8988T (cell line): ENCODE results near the gene SENP3.

Source experiments
- DNase-seq: peaks from one replicate; pipeline ENCODE4 v3.0.0; 2011

SENP3 gene

DNA sequence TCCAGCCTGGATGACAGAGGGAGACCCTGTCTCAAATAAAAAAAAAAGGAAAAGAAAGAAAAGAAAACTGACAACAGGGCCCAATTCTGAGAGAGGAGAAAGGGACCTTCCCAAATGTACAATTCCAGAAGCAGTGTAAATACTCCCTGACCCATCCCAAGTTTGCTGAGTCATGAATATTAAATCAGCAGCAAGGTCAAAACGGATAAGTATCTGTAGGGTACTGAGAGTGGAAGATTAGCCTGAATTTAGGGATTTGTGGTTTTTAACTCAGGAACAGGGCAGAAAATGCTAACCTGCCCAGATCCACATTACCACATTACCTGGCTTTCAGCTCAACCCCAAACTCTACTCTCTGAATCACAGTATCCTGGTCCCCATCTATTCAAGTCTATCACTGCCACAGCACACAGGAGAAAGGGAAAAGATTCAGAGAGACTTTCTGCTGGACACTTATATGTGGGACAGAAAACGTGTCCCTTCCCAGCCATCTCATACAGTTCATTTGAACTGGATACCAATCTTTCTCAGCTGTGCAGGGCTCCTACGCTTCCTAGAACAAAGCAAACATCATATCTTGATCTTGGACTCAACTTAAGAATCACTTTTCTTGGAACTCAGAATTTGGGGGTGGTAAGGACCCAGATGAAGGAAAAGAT, 50.0 kb downstream of the SENP3 start:
- no peak for DNase-seq

DNA sequence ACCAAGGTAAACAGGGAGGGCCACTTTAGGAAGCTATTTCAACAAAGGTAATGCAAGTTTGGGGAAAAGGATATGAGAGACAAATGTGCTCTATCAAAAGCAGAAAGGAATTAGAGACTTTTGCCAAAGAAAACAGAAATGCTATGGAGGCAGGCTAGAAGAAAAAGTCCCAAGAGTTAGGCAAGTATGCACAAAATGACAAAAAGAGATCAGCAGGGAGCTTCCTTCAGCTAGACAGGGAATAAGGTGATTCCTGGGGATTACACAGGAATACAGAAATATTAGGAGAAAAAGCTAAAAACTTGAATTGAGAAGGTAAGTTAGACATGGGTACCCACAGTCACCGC, 50.5 kb downstream of the SENP3 start:
- DNase-seq = no peak

DNA sequence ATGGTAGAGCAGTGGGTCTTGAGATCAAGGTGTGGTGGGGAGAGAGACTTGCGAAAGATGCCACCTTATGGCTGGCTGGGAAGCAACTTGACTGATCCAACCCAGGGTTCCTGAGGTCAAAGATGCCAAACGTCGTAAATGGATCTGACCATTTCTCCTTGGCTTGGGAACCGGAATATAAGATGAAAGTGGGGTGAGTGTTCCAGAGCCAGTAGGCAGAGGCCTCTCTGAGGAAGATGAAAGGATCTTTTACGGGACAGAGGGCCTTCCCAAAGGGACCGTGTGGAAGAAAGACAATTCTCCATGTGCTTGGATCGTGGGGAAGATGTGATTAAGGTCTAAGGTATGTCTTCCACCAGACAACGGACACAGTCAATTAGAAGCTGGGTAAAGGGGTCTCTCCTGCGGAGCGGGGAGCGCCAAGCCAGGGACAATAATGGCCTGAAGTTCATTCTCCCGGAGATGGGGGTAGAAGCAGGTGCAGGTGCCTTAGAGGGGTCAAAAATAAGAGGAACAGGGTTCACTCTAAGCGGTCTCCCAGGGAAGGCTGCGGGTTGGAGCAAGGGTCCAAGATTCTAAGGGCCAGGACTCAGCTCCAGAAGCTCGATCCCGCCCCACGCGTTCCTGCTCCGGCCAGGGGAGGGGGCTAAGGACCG, 52.2 kb downstream of the SENP3 start:
- no peak for DNase-seq

DNA sequence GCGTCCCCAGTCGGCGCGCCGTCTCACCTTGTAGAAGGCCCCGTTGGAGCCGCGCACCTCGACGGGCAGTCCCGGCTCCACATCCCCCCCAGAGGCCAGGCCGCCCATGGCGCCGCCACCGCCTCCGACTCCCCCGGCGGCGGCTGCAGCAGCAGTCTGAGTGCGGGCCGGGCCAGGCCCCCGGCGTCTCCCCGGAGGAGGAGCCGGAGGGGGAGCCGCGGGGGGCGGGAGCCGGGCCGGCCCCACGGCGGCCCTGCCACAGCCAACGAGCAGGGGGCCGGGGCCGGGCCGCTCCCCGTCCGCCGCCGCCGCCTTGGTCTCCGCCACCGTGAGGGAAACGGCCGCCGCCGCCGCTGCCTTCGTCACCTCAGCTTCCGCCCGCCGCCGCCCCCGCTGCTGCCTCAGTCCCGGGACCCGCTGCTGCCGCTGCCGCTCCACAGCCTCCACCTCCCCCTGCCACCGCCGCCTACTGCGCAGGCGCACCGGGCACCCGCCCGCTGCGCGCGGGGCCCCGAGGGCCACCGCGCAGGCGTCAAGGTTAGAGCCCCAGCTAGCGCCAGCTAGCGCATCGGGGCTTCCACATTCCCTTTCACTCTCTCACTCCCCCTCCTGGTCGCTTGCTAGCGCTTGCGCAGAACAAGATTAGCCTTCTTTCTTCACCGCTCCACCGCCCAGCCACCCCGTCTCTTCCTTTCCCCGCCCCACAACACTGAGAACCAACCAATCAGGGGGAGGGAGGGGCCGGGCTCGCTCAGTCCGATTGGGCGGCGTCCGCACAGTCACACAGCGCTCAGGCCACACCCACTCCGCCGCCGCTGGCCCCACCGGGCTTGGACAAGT, 52.9 kb downstream of the SENP3 start, which contains the start of gene FXR2:
TSS of gene FXR2 (minus strand) at position 473 of the 840 bp plus-strand sequence. CDS start at position 108, 365 bp downstream.
- DNase-seq = peak; percentile 96

DNA sequence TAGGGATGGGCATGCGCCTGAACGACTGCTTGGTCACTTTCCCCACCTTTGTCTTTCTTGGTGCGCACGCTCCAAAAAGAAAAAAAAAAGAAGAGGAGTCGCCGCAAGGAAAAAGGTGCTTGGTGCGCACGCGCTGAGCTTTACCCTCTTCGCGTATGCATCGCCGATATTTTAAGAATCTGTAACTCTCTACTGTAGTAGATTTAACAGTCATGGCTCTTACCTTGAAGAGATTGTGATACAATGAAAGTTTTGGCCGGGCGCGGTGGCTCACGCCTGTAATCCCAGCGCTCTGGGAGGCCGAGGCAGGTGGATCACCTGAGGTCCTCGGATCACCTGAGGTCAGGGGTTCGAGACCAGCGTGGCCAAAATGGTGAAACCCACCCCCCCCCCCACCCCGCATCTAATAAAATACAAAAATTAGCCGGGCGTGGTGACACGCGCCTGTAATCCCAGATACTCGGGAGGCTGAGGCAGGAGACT, 53.6 kb downstream of the SENP3 start:
- no peak for DNase-seq

DNA sequence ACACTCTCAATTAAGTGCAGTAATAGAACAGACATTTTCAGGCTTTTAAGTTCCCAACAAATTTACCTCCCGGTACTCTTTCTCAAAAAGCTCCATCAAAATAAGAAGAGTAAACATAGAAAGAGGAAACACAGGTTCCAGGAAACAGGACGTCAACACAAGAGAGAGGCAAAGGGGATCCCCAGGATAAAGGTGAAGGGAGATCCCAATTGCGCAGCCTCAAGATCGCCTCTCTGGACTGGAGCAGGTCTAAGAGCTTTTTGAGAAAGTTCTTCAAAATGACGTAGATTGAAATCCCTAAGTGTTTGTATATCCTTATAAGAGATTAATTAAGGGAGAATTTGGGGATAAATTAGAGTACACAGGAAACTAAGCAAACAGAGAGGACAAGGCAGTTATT, 56.9 kb downstream of the SENP3 start:
- no peak for DNase-seq

DNA sequence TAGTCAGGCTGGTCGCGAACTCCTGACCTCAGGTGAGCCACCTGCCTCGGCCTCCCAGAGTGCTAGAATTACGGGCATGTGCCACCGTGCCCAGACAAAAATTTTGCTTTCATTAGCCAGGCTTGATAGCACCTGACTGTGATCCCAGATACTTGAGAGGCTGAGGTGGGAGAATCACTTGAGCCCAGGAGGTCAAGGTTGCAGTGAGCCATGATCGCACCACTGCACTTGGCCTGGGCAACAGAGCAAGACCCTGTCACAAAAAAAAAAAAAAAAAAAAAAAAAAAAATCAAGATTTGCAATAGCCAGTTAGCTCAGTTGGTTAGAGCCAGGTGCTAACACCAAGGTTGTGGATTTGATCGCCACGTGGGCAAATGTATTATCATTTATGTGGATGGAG, 59.1 kb downstream of the SENP3 start:
- no peak for DNase-seq
